SU-DHL-6 (cell line): ENCODE measurements around the gene SMC1A.

Experiments
- H2AFZ ChIP-seq: fragments of 200-600 bp; sonication (generic); 2 replicates; pipeline ENCODE4 v1.6.1; 2014; ENCODE audit warnings: low read depth, mild to moderate bottlenecking, moderate library complexity, mixed read lengths, antibody characterized with exemption, low read length; ENCODE audit not compliant: severe bottlenecking
- H3F3A ChIP-seq: fragments of 200-600 bp; shearing (Covaris generic); 2 replicates; pipeline ENCODE4 v1.6.0; 2016; ENCODE audit warnings: antibody characterized with exemption, mild to moderate bottlenecking; ENCODE audit not compliant: insufficient read depth
- H3K27ac ChIP-seq: fragments of 200-600 bp; sonication (generic); 2 replicates; pipeline ENCODE4 v1.5.1; 2016; ENCODE audit warnings: low read depth, mild to moderate bottlenecking, low read length, moderate library complexity, mixed read lengths
- H3K27me3 ChIP-seq: fragments of 200-600 bp; sonication (generic), shearing (Covaris generic); 2 replicates; pipeline ENCODE4 v1.6.0; 2014; ENCODE audit warnings: mild to moderate bottlenecking, low read length
- H3K36me3 ChIP-seq: fragments of 200-600 bp; sonication (generic); 2 replicates; pipeline ENCODE4 v1.6.1; 2014; ENCODE audit warnings: mild to moderate bottlenecking, low read length, mixed read lengths
- H3K4me2 ChIP-seq: fragments of 300-600, 200-600 bp; shearing (Covaris generic), sonication (generic); 2 replicates; pipeline ENCODE4 v1.6.0; 2014; ENCODE audit warnings: low read length, low read depth, mild to moderate bottlenecking; ENCODE audit not compliant: poor library complexity, severe bottlenecking
- H3K4me3 ChIP-seq: fragments of 200-600 bp; sonication (generic); 2 replicates; pipeline ENCODE4 v1.5.1; 2014; ENCODE audit warnings: antibody characterized with exemption, low read length, mild to moderate bottlenecking, mixed read lengths; ENCODE audit not compliant: insufficient read depth, poor library complexity, severe bottlenecking
- H3K79me2 ChIP-seq: fragments of 200-600 bp; sonication (generic); 2 replicates; pipeline ENCODE4 v1.6.1; 2014; ENCODE audit warnings: mild to moderate bottlenecking, low read length, moderate library complexity; ENCODE audit not compliant: insufficient read depth
- H3K9ac ChIP-seq: fragments of 200-600 bp; sonication (generic); 2 replicates; pipeline ENCODE4 v1.7.0; 2014; ENCODE audit warnings: mild to moderate bottlenecking, low read length
- H3K9me2 ChIP-seq: fragments of 200-600 bp; sonication (generic); replicated peaks from 2 replicates; pipeline ENCODE4 v1.6.1; 2014; ENCODE audit warnings: low read length; ENCODE audit not compliant: insufficient read depth
- H3K9me3 ChIP-seq: fragments of 200-600 bp; sonication (generic); 2 replicates; pipeline ENCODE4 v1.6.1; 2014; ENCODE audit warnings: low read length, mixed read lengths; ENCODE audit not compliant: insufficient read depth
- H4K20me1 ChIP-seq: fragments of 200-600 bp; sonication (generic); 2 replicates; pipeline ENCODE4 v1.6.1; 2014; ENCODE audit warnings: low read depth, mild to moderate bottlenecking, antibody characterized with exemption, low read length, moderate library complexity, mixed read lengths
- CTCF ChIP-seq: fragments of 200-600 bp; sonication (generic); IDR thresholded peaks from one replicate; pipeline ENCODE4 v1.5.1; 2017; ENCODE audit warnings: antibody characterized with exemption, mild to moderate bottlenecking, low read length, moderate library complexity; ENCODE audit not compliant: insufficient read depth, poor library complexity, severe bottlenecking
- EZH2phosphoT487 ChIP-seq: fragments of 200-600 bp; sonication (generic), shearing (Covaris generic); conservative IDR thresholded peaks from 2 replicates; pipeline ENCODE4 v1.6.1; 2018; ENCODE audit warnings: mild to moderate bottlenecking, antibody characterized with exemption, low read length, moderate library complexity, mixed read lengths

SMC1A gene

GRCh38 chrX:53377464-53377863, 45.0 kb downstream of the SMC1A start:
- Histone ChIP-seq H3K4me3 (no peak overlapping the region), H3K79me2 (no peaks in the 10 kb centered on the region), H3K9me2 (no peaks in the 10 kb centered on the region), H3F3A (no peaks in the 10 kb centered on the region), H3K9me3 (no peaks in the 10 kb centered on the region), H3K36me3 (no peaks in the 10 kb centered on the region), H2AFZ (no peak overlapping the region), H3K4me2 (no peak overlapping the region), H3K27me3 (no peaks in the 10 kb centered on the region), H4K20me1 (no peaks in the 10 kb centered on the region), H3K27ac (no peak overlapping the region), H3K9ac (no peak overlapping the region)
- TF ChIP-seq EZH2phosphoT487 (no peak), CTCF (no peak)

- H3K4me2 ChIP-seq = no peak overlapping the region
- H3K27ac ChIP-seq = no peak overlapping the region
- H3K4me3 ChIP-seq = no peak overlapping the region
- no peaks in the 10 kb centered on the region for H4K20me1 ChIP-seq
- H3K27me3 ChIP-seq = no peaks in the 10 kb centered on the region
- H2AFZ ChIP-seq = no peak overlapping the region
- no peak overlapping the region for H3K9ac ChIP-seq
- no peaks in the 10 kb centered on the region for H3K79me2 ChIP-seq
- no peaks in the 10 kb centered on the region for H3K9me3 ChIP-seq
- TF ChIP-seq CTCF (no peak), EZH2phosphoT487 (no peak)
- no peaks in the 10 kb centered on the region for H3F3A ChIP-seq
- no peaks in the 10 kb centered on the region for H3K9me2 ChIP-seq
- H3K36me3 ChIP-seq = no peaks in the 10 kb centered on the region
These were observed 45.6 kb downstream of the SMC1A start for GRCh38 chrX:53376888-53377287.

- Histone ChIP-seq H2AFZ (no peak overlapping the region), H3K9me2 (no peaks in the 10 kb centered on the region), H3K9ac (no peak overlapping the region), H3K27me3 (no peaks in the 10 kb centered on the region), H3K36me3 (no peaks in the 10 kb centered on the region), H3F3A (no peaks in the 10 kb centered on the region), H3K9me3 (no peaks in the 10 kb centered on the region), H3K27ac (no peak overlapping the region), H3K79me2 (no peaks in the 10 kb centered on the region), H3K4me2 (no peak overlapping the region), H4K20me1 (no peaks in the 10 kb centered on the region), H3K4me3 (no peak overlapping the region)
- TF ChIP-seq EZH2phosphoT487 (no peak), CTCF (no peak)
These were observed 47.5 kb downstream of the SMC1A start for GRCh38 chrX:53374923-53375322.
